HepG2 (cell line): ENCODE results near the gene NDRG3. TPM values are rescaled to one million over a fixed set of nuclear protein-coding genes. Genes with fewer than 3 reads are reported as not detected.

Experiments used
- ADNP ChIP-seq: sonication (generic); formaldehyde crosslinking; IDR thresholded peaks from 2 replicates; pipeline ENCODE4 v1.4.0; 2020; ENCODE audit warnings: missing genetic modification reagents
- DR1 ChIP-seq: sonication (generic); formaldehyde crosslinking; IDR thresholded peaks from 2 replicates; pipeline ENCODE4 v1.8.0; 2021; ENCODE audit warnings: mild to moderate bottlenecking, missing genetic modification reagents, inconsistent platforms
- NAIF1 ChIP-seq: sonication (generic); formaldehyde crosslinking; IDR thresholded peaks from 2 replicates; pipeline ENCODE4 v1.5.0; 2020; ENCODE audit warnings: mild to moderate bottlenecking, missing genetic modification reagents, borderline replicate concordance
- NFE2 ChIP-seq: sonication (generic); formaldehyde crosslinking; IDR thresholded peaks from 2 replicates; pipeline ENCODE4 v1.4.0; 2020; ENCODE audit warnings: missing genetic modification reagents
- PHF5A ChIP-seq: IDR thresholded peaks from one replicate; pipeline ENCODE4 v1.6.1; 2018; ENCODE audit warnings: low read depth, missing genetic modification reagents; ENCODE audit not compliant: unreplicated experiment
- PPARG ChIP-seq: conservative IDR thresholded peaks from 2 replicates; pipeline ENCODE4 v1.6.1; 2016; ENCODE audit warnings: missing biosample characterization, missing genetic modification reagents
- REPIN1 ChIP-seq: sonication (generic); formaldehyde crosslinking; IDR thresholded peaks from 2 replicates; pipeline ENCODE4 v1.8.0; 2022; ENCODE audit warnings: missing genetic modification reagents, low read depth, mild to moderate bottlenecking, borderline replicate concordance
- SRSF4 ChIP-seq: fragments of 200-400 bp; formaldehyde crosslinking; IDR thresholded peaks from one replicate; pipeline ENCODE4 v1.6.1; 2018; ENCODE audit warnings: mild to moderate bottlenecking, low read depth, low read length, moderate library complexity; ENCODE audit not compliant: poor library complexity, severe bottlenecking
- XBP1 ChIP-seq: sonication (generic); formaldehyde crosslinking; IDR thresholded peaks from 2 replicates; pipeline ENCODE4 v1.5.0; 2020; ENCODE audit warnings: missing genetic modification reagents
- XRCC5 ChIP-seq: fragments of 200-400 bp; formaldehyde crosslinking; optimal IDR thresholded peaks from 2 replicates; pipeline ENCODE3; 2017; ENCODE audit warnings: mild to moderate bottlenecking, low read length
- ZBTB38 ChIP-seq: sonication (generic); formaldehyde crosslinking; IDR thresholded peaks from 2 replicates; pipeline ENCODE4 v1.5.1; 2020; ENCODE audit warnings: mild to moderate bottlenecking, missing genetic modification reagents
- ZKSCAN8 ChIP-seq: IDR thresholded peaks from 2 replicates; pipeline ENCODE4 v1.6.1; 2016; ENCODE audit warnings: borderline replicate concordance, missing genetic modification reagents, missing compliant biosample characterization
- ZMYM3 ChIP-seq: sonication (generic); formaldehyde crosslinking; IDR thresholded peaks from 2 replicates; pipeline ENCODE4 v1.5.1; 2020; ENCODE audit warnings: mild to moderate bottlenecking, missing genetic modification reagents
- ZNF121 ChIP-seq: sonication (generic); formaldehyde crosslinking; IDR thresholded peaks from 2 replicates; pipeline ENCODE4 v1.5.0; 2020; ENCODE audit warnings: mild to moderate bottlenecking, missing genetic modification reagents
- ZNF33B ChIP-seq: sonication (generic); formaldehyde crosslinking; IDR thresholded peaks from 2 replicates; pipeline ENCODE4 v1.5.1; 2020; ENCODE audit warnings: mild to moderate bottlenecking, missing genetic modification reagents
- ZNF501 ChIP-seq: sonication (generic); formaldehyde crosslinking; IDR thresholded peaks from 2 replicates; pipeline ENCODE4 v1.5.1; 2020; ENCODE audit warnings: mild to moderate bottlenecking, moderate library complexity, missing genetic modification reagents
- ZNF781 ChIP-seq: sonication (generic); formaldehyde crosslinking; IDR thresholded peaks from 2 replicates; pipeline ENCODE4 v1.5.1; 2020; ENCODE audit warnings: borderline replicate concordance, mild to moderate bottlenecking, missing genetic modification reagents; ENCODE audit errors: not compliant biosample characterization
- polyA plus RNA-seq, 8 experiments: library from polyadenylated mRNA; depleted of rRNA in 3 of 8; stranded (reverse) in 7 of 8; unstranded in 1 of 8; fragments of >200 nt; fragmentation: Illumina TruSeq in 4 of 8; extraction: Trizol in 4 of 8; gene quantifications; 2 replicates each; pipeline versions ENCODE4 v1.2.1 to v1.2.3, GENCODE V29; 2011 to 2016; ENCODE audit warnings: low read depth in 4 of 8, missing spikeins in 1 of 8, mixed read lengths in 1 of 8; ENCODE audit not compliant: insufficient read depth in 1 of 8
- total RNA-seq, 5 experiments: library from RNA; depleted of rRNA; stranded (reverse); fragments of >200 nt; fragmentation: Illumina TruSeq; extraction: Trizol; gene quantifications; 2 replicates each; pipeline ENCODE4 v1.2.3, GENCODE V29; 2016; ENCODE audit warnings: low read depth in 1 of 5
- TF ChIP-seq, protein P1 (sequence below): sonication (generic); formaldehyde crosslinking; IDR thresholded peaks from 2 replicates; pipeline ENCODE4 v1.8.0; 2022; ENCODE audit warnings: mild to moderate bottlenecking, missing genetic modification reagents, borderline replicate concordance
- TF ChIP-seq, protein P2 (sequence below): conservative IDR thresholded peaks from 2 replicates; pipeline ENCODE4 v1.6.1; 2018; ENCODE audit warnings: missing genetic modification reagents
- TF ChIP-seq, protein P3 (sequence below): sonication (generic); formaldehyde crosslinking; IDR thresholded peaks from 2 replicates; pipeline ENCODE4 v1.4.0; 2020; ENCODE audit warnings: mild to moderate bottlenecking, missing genetic modification reagents, borderline replicate concordance
- TF ChIP-seq, protein P4 (sequence below): sonication (generic); formaldehyde crosslinking; IDR thresholded peaks from 2 replicates; pipeline ENCODE4 v1.4.0; 2020; ENCODE audit warnings: mild to moderate bottlenecking, low read depth, missing genetic modification reagents
- TF ChIP-seq, protein P5 (sequence below): IDR thresholded peaks from 2 replicates; pipeline ENCODE4 v1.6.1; 2016; ENCODE audit warnings: missing compliant biosample characterization, missing genetic modification reagents, borderline replicate concordance
- TF ChIP-seq, protein P6 (sequence below): sonication (generic); formaldehyde crosslinking; IDR thresholded peaks from 2 replicates; pipeline ENCODE4 v1.8.1; 2022; ENCODE audit warnings: mild to moderate bottlenecking, missing genetic modification reagents

The NDRG3 gene
- total and polyA plus RNA-seq, 2 of the 13 experiments (the other 11 are each of a cell fraction or from before 2014, with no cell fraction given): 36.0 to 40.5 TPM

DNA sequence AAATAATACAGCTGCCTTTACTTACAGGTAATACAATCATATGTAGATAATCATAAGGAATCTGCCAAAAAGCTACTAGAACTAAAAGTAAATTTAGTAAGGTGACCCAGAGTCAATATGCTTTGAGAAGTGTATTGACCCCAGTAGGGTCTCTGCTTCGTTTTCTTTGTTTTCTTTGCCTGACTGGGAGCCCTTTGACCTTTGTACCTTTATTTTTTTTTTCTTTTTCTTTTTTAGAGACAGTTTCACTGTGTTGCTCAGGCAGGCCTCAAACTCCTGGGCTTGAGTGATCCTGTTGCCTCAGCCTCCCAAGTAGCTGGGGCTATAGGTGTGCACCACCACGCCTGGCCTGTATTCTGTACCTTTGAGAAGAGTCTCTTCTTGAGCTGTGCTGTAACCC lies 122.4 kb downstream of the NDRG3 start (continued):
- TF ChIP-seq, protein P1, sequence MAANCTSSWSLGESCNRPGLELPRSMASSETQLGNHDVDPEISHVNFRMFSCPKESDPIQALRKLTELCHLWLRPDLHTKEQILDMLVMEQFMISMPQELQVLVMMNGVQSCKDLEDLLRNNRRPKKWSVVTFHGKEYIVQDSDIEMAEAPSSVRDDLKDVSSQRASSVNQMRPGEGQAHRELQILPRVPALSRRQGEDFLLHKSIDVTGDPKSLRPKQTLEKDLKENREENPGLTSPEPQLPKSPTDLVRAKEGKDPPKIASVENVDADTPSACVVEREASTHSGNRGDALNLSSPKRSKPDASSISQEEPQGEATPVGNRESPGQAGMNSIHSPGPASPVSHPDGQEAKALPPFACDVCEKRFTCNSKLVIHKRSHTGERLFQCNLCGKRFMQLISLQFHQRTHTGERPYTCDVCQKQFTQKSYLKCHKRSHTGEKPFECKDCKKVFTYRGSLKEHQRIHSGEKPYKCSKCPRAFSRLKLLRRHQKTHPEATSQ (CRISPR knock-in tag): no peak
- TF ChIP-seq PPARG (CRISPR knock-in tag) (peak; percentile 49; the same call in 1 of the 2 replicates), NFE2 (CRISPR knock-in tag) (no peak), XBP1 (CRISPR knock-in tag) (no peak), SRSF4 (no peak), REPIN1 (CRISPR knock-in tag) (no peak), ZMYM3 (CRISPR knock-in tag) (peak; percentile 61; the same call in 1 of the 2 replicates), XRCC5 (no peak), ZNF121 (no peak), ZNF33B (CRISPR knock-in tag) (no peak), ZNF501 (CRISPR knock-in tag) (no peak), ZBTB38 (no peak), PHF5A (CRISPR knock-in tag) (no peak), ZNF781 (CRISPR knock-in tag) (no peak), ADNP (CRISPR knock-in tag) (no peak), ZKSCAN8 (CRISPR knock-in tag) (0 out of 2 replicates have a peak, but pooled peaks have one; percentile 1), NAIF1 (CRISPR knock-in tag) (no peak), DR1 (CRISPR knock-in tag) (no peak)
- TF ChIP-seq, protein P2, sequence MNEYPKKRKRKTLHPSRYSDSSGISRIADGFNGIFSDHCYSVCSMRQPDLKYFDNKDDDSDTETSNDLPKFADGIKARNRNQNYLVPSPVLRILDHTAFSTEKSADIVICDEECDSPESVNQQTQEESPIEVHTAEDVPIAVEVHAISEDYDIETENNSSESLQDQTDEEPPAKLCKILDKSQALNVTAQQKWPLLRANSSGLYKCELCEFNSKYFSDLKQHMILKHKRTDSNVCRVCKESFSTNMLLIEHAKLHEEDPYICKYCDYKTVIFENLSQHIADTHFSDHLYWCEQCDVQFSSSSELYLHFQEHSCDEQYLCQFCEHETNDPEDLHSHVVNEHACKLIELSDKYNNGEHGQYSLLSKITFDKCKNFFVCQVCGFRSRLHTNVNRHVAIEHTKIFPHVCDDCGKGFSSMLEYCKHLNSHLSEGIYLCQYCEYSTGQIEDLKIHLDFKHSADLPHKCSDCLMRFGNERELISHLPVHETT (CRISPR knock-in tag): no peak
- TF ChIP-seq, protein P3, sequence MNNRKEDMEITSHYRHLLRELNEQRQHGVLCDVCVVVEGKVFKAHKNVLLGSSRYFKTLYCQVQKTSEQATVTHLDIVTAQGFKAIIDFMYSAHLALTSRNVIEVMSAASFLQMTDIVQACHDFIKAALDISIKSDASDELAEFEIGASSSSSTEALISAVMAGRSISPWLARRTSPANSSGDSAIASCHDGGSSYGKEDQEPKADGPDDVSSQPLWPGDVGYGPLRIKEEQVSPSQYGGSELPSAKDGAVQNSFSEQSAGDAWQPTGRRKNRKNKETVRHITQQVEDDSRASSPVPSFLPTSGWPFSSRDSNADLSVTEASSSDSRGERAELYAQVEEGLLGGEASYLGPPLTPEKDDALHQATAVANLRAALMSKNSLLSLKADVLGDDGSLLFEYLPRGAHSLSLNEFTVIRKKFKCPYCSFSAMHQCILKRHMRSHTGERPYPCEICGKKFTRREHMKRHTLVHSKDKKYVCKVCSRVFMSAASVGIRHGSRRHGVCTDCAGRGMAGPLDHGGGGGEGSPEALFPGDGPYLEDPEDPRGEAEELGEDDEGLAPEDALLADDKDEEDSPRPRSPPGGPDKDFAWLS (CRISPR knock-in tag): no peak
- TF ChIP-seq, protein P4, sequence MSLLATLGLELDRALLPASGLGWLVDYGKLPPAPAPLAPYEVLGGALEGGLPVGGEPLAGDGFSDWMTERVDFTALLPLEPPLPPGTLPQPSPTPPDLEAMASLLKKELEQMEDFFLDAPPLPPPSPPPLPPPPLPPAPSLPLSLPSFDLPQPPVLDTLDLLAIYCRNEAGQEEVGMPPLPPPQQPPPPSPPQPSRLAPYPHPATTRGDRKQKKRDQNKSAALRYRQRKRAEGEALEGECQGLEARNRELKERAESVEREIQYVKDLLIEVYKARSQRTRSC: no peak
- TF ChIP-seq, protein P5, sequence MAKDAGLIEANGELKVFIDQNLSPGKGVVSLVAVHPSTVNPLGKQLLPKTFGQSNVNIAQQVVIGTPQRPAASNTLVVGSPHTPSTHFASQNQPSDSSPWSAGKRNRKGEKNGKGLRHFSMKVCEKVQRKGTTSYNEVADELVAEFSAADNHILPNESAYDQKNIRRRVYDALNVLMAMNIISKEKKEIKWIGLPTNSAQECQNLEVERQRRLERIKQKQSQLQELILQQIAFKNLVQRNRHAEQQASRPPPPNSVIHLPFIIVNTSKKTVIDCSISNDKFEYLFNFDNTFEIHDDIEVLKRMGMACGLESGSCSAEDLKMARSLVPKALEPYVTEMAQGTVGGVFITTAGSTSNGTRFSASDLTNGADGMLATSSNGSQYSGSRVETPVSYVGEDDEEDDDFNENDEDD: no peak
- TF ChIP-seq, protein P6, sequence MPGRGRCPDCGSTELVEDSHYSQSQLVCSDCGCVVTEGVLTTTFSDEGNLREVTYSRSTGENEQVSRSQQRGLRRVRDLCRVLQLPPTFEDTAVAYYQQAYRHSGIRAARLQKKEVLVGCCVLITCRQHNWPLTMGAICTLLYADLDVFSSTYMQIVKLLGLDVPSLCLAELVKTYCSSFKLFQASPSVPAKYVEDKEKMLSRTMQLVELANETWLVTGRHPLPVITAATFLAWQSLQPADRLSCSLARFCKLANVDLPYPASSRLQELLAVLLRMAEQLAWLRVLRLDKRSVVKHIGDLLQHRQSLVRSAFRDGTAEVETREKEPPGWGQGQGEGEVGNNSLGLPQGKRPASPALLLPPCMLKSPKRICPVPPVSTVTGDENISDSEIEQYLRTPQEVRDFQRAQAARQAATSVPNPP: no peak
